ENCODE data around the gene DLEC1. TPM values are rescaled to one million over a fixed set of nuclear protein-coding genes. Genes with fewer than 3 reads are reported as not detected.
A peak's percentile ranks its signal among the peaks of the same experiment; 100 is the strongest.

The DLEC1 gene
- total and polyA plus RNA-seq, 11 donors, result 0.06 to 1.3 (median 0.16) TPM; not detected in 1

DNA sequence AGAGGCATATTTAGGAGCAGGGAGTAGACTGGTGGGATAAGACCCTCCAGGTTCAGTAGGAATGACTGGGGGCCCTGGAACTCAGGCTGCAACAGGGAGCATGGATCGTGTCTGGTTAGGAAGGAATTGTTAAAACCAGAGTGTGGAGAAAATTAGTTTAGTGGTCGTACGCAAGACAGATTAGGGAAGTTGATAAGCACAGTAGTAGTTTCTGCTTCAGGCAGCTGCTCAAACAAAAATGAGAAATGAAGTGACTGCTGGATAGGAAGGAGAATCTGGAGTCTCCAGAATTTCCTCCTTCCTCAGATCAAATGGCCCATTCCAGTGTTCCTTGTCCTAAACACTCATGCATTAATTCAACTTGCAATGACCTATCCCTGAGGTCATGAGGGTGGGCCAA lies 110.7 kb downstream of the DLEC1 start:
- Histone ChIP-seq H3K27me3 (no peaks in the 10 kb centered on the region), H3K27ac (peak overlapping the region in 1 of 12 donors; percentile 83), H3K4me3 (no peak overlapping the region), H3K36me3 (no peaks in the 10 kb centered on the region), H3K9me3 (peaks cover 0 to 18% (median 5%) of the 10 kb centered on the region in 12 donors), H3K4me1 (peaks cover 0 to 68% (median 0%) of the 10 kb centered on the region in 12 donors)
- ATAC-seq (no peak), DNase-seq (no peak)
- intact Hi-C loops (cut with DNase I), result loop anchor here in 1 of 10 donors (10.0 kb wide), 1 partner anchor 85 kb away; no protein-coding TSS in a partner anchor
- TF ChIP-seq, protein P1, sequence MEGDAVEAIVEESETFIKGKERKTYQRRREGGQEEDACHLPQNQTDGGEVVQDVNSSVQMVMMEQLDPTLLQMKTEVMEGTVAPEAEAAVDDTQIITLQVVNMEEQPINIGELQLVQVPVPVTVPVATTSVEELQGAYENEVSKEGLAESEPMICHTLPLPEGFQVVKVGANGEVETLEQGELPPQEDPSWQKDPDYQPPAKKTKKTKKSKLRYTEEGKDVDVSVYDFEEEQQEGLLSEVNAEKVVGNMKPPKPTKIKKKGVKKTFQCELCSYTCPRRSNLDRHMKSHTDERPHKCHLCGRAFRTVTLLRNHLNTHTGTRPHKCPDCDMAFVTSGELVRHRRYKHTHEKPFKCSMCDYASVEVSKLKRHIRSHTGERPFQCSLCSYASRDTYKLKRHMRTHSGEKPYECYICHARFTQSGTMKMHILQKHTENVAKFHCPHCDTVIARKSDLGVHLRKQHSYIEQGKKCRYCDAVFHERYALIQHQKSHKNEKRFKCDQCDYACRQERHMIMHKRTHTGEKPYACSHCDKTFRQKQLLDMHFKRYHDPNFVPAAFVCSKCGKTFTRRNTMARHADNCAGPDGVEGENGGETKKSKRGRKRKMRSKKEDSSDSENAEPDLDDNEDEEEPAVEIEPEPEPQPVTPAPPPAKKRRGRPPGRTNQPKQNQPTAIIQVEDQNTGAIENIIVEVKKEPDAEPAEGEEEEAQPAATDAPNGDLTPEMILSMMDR (IDR thresholded peaks at IDR 0.05), result no peak
- TF ChIP-seq POLR2A (IDR thresholded peaks at IDR 0.05), result no peak
- WGBS, 4 donors, result 49 to 77% (median 55%) methylated on average over 3 of the region's 3 CpGs

DNA sequence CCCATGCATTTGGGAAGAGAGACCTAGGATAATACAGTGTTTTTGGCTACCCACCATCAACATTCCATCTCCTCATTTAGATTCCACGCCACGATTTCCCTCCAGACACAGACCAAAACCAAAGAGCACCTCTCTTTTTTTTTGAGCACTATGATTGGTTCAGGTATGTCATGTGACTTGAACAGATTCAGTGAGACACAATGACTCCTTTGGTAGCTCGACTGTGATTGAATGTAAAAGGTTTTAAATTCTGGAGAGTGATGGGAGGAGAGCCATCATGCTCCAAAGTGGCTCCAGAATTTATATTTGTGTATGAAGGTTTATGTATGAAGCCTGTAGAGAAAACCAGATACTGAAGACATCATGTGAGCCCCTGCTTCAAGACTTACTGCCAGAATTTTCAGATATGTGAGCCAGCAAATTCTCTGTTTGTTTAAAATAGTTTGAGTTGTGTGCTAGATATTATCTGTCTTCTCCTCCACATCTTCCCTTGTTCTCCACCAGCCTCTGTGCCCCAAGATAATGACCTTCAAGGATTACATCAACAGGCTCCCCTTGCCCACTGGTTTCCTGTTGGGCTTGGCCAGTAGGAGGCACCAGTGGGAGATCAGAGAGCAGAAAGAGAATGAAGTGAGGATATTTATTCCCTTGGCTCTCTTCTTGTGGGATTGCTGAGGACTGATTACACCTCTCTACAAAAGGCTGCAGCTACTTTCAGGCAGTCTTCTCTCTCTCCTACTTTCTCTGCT lies 111.9 kb downstream of the DLEC1 start:
- H3K4me1 ChIP-seq, result peaks cover 0 to 68% (median 0%) of the 10 kb centered on the region in 12 donors
- peaks cover 0 to 18% (median 5%) of the 10 kb centered on the region in 12 donors for H3K9me3 ChIP-seq
- 72 to 83% (median 80%) methylated on average over 3 of the region's 3 CpGs for WGBS, 4 donors
- no peak for ATAC-seq
- peak overlapping the region in 1 of 12 donors; percentile 73 for H3K27ac ChIP-seq
- no peaks in the 10 kb centered on the region for H3K27me3 ChIP-seq
- H3K4me3 ChIP-seq, result no peak overlapping the region
- intact Hi-C loops (cut with DNase I), result no loop called here
- TF ChIP-seq, protein P1 (IDR thresholded peaks at IDR 0.05), result no peak
- no peak for TF ChIP-seq POLR2A (IDR thresholded peaks at IDR 0.05)
- no peak for DNase-seq
- H3K36me3 ChIP-seq, result no peaks in the 10 kb centered on the region

DNA sequence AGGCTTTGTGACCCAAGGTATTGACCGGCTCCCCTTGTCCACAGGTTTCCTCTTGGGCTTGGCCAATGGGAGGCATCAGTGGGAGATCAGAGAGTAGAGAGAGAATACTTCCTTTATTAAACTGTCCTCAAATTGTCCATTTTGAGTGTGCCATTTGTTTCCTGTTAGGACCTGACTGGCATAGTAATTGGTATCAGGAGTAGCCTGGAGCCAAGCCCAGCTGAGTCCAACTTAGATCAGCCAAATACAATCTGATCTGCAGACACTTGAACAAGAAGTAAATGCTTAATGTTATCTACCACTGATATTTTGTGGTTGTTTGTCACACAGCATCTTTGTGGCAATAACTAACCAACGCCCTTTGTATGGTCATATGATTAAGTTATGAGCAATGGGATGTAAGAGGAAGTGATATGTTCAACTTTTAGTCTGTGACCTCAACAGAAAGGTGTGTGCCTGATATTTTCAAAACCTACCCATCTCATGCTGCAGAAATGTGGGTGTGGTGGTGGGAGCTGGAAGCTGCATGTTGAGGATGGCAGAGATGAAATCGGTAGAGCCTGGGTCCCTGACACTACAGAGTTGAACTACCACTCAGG lies 112.8 kb downstream of the DLEC1 start:
- Histone ChIP-seq H3K36me3 (no peaks in the 10 kb centered on the region), H3K27ac (peak overlapping the region in 1 of 12 donors; percentile 73), H3K9me3 (peaks cover 0 to 10% (median 2%) of the 10 kb centered on the region in 12 donors), H3K27me3 (no peaks in the 10 kb centered on the region), H3K4me3 (no peak overlapping the region), H3K4me1 (peaks cover 0 to 68% (median 0%) of the 10 kb centered on the region in 12 donors)
- intact Hi-C loops (cut with DNase I), result no loop called here
- no peak for DNase-seq
- ATAC-seq, result no peak
- TF ChIP-seq, protein P1 (IDR thresholded peaks at IDR 0.05), result no peak
- TF ChIP-seq POLR2A (IDR thresholded peaks at IDR 0.05), result no peak
- WGBS, 4 donors, result 79 to 94% (median 92%) methylated on average over 3 of the region's 3 CpGs

DNA sequence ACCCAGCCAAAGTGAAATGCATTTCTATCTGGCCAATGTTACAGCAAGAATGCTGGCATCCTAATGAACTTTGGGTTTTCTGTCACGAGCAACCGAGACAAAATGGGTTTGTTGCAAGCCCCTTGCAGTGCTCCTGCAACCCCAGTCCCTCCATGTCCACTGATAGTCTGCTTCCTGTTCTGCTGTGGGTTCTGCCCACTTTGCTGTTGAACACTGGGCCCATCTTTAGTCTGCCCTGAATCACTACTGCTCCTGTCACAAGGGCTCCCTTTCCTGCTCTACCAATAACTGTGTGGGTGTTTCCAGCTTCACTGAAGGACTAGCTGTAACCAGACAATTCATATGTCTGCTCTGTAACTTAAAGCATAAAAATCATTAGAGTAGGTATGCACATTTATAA lies 113.6 kb downstream of the DLEC1 start:
- TF ChIP-seq POLR2A (IDR thresholded peaks at IDR 0.05), result no peak
- TF ChIP-seq, protein P1 (IDR thresholded peaks at IDR 0.05), result no peak
- Histone ChIP-seq H3K27me3 (no peaks in the 10 kb centered on the region), H3K9me3 (peaks cover 0 to 2% (median 0%) of the 10 kb centered on the region in 12 donors), H3K4me3 (no peak overlapping the region), H3K27ac (peak overlapping the region in 1 of 12 donors; percentile 3), H3K36me3 (no peaks in the 10 kb centered on the region), H3K4me1 (peaks cover 0 to 67% (median 0%) of the 10 kb centered on the region in 12 donors)
- DNase-seq (no peak), ATAC-seq (no peak)
- WGBS, 4 donors, result 89 to 100% (median 93%) methylated on average over 2 of the region's 2 CpGs
- intact Hi-C loops (cut with DNase I), result no loop called here
